ENCODE data around the gene FARP1. TPM values are rescaled to one million over a fixed set of nuclear protein-coding genes. Genes with fewer than 3 reads are reported as not detected.

Gene FARP1
- total and polyA plus RNA-seq, 10 of the 15 experiments (the other 5 are each of a cell fraction or from before 2014, with no cell fraction given) = 0.17 to 6.9 (median 0.68) TPM

- TF ChIP-seq, protein P1, sequence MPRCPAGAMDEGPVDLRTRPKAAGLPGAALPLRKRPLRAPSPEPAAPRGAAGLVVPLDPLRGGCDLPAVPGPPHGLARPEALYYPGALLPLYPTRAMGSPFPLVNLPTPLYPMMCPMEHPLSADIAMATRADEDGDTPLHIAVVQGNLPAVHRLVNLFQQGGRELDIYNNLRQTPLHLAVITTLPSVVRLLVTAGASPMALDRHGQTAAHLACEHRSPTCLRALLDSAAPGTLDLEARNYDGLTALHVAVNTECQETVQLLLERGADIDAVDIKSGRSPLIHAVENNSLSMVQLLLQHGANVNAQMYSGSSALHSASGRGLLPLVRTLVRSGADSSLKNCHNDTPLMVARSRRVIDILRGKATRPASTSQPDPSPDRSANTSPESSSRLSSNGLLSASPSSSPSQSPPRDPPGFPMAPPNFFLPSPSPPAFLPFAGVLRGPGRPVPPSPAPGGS (IDR thresholded peaks at IDR 0.05; ENCODE audit: borderline replicate concordance, insufficient read depth, low read depth, low read length, poor library complexity, severe bottlenecking) = no peak
- no peak for TF ChIP-seq BHLHE40 (IDR thresholded peaks at IDR 0.05; ENCODE audit: borderline replicate concordance in 1 of 2, low read depth in 2 of 2, low read length in 1 of 2)
- TF ChIP-seq MEF2A (IDR thresholded peaks at IDR 0.05; ENCODE audit: insufficient read depth, low read depth, low read length) = no peak
- no peak for TF ChIP-seq NBN (IDR thresholded peaks at IDR 0.05)
- no peak for TF ChIP-seq NFIC (IDR thresholded peaks at IDR 0.05; ENCODE audit: low read depth, low read length)
- TF ChIP-seq CREM (IDR thresholded peaks at IDR 0.05; ENCODE audit: low read depth) = no peak
Observed at GRCh38 chr13:98157609-98158008, 14.7 kb downstream of the FARP1 start (continued).

DNA sequence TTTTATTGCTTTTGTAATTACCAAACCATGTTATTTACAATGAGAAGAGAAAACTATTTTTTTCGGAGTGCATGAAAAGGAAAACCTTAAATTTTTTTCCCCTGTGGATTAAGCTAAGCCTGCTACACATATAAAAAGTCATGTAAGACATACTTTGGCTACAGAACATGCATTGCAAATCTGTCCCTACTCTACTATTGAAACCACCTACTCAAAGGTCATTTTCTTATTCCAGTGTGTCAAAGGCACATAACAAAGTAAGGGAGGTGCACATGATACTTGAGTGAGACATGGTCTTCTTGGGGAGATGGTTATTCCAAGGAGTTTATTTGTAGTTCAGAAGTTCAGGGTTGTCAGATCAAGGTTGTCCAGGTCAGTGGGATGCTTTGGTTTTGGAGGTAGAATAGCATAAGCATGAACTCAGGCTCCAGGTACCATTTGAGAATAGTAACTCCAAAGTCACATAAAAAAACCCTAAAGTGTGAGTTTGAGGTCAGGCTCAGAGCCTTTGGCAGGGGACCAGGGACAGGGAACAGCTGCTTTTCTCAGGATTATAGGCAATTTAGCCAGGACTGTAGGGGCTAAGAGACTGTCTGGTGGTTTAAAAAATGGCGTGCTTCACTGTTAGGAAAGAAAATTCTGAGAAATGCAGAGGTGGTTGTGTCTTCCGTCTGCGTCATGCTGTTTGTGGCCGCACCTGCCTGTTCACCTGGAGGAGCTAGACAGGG lies 15.4 kb downstream of the FARP1 start:
- POLR2A ChIA-PET = no interaction called here
- no peaks in the 10 kb centered on the region for H3K9me3 ChIP-seq (replicated peaks; ENCODE audit: control insufficient read depth, insufficient read depth, low read length)
- H2AFZ ChIP-seq (ENCODE audit: control insufficient read depth, low read depth, low read length) = no peak overlapping the region
- H3K4me3 ChIP-seq = no peak overlapping the region
- DNase-seq (ENCODE audit: low read depth, low spot score) = no peak
- in situ Hi-C loops (cut with MboI) (no loop called here), intact Hi-C loops (cut with micrococcal nuclease; ENCODE audit: unreplicated experiment) (no loop called here)
- H3K36me3 ChIP-seq (ENCODE audit: control insufficient read depth in 2 of 2, insufficient read depth in 2 of 2, low read length in 1 of 2) = no peaks in the 10 kb centered on the region
- RAD21 ChIA-PET (ENCODE audit: unreplicated experiment) = no interaction called here
- BruUV-seq (replicated peaks) = no TSS peak
- CTCF ChIA-PET = interaction anchor here (1.1 to 1.7 kb wide), 2 partner anchors 10 to 15 kb away, joined by 4 to 5 read pairs; no protein-coding TSS in a partner anchor
- no peaks in the 10 kb centered on the region for H3K27me3 ChIP-seq (replicated peaks in 1 of 2; ENCODE audit: control insufficient read depth in 2 of 2, insufficient read depth in 2 of 2, low read length in 1 of 2)
- no peaks in the 10 kb centered on the region for H3K79me2 ChIP-seq (ENCODE audit: control insufficient read depth, insufficient read depth, low read length)
- WGBS (ENCODE audit: insufficient coverage, insufficient replicate concordance, low lambda C conversion rate, missing lambda C conversion rate) = 56% methylated on average over 5 of the region's 5 CpGs
- SMC1A ChIA-PET (ENCODE audit: uncharacterized antibody, unreplicated experiment) = no interaction called here
- no peak for ATAC-seq
- no peak overlapping the region for H3K27ac ChIP-seq (ENCODE audit: control insufficient read depth, insufficient read depth)
- H3K4me2 ChIP-seq (ENCODE audit: control insufficient read depth, insufficient read depth) = no peak overlapping the region
- no peak overlapping the region for H3K9ac ChIP-seq (ENCODE audit: control insufficient read depth, insufficient read depth, low read length)
- H4K20me1 ChIP-seq (ENCODE audit: control insufficient read depth, insufficient read depth) = no peaks in the 10 kb centered on the region
- no peak for FAIRE-seq
- no peaks in the 10 kb centered on the region for H3K4me1 ChIP-seq (ENCODE audit: control insufficient read depth, insufficient read depth, low read length)
- TF ChIP-seq MAX (IDR thresholded peaks at IDR 0.05; ENCODE audit: low read depth, low read length) = no peak
- no peak for TF ChIP-seq WRNIP1 (IDR thresholded peaks at IDR 0.05; ENCODE audit: borderline replicate concordance, low read depth, low read length)
- no peak for TF ChIP-seq FOXK2 (IDR thresholded peaks at IDR 0.05)
- no peak for TF ChIP-seq RAD21 (IDR thresholded peaks at IDR 0.05; ENCODE audit: insufficient read depth, low read depth, low read length)
- TF ChIP-seq FOXM1 (IDR thresholded peaks at IDR 0.05; ENCODE audit: low read depth, low read length) = no peak
- no peak for TF ChIP-seq NR2F1 (conservative IDR thresholded peaks at IDR 0.05)
- TF ChIP-seq, protein P2, sequence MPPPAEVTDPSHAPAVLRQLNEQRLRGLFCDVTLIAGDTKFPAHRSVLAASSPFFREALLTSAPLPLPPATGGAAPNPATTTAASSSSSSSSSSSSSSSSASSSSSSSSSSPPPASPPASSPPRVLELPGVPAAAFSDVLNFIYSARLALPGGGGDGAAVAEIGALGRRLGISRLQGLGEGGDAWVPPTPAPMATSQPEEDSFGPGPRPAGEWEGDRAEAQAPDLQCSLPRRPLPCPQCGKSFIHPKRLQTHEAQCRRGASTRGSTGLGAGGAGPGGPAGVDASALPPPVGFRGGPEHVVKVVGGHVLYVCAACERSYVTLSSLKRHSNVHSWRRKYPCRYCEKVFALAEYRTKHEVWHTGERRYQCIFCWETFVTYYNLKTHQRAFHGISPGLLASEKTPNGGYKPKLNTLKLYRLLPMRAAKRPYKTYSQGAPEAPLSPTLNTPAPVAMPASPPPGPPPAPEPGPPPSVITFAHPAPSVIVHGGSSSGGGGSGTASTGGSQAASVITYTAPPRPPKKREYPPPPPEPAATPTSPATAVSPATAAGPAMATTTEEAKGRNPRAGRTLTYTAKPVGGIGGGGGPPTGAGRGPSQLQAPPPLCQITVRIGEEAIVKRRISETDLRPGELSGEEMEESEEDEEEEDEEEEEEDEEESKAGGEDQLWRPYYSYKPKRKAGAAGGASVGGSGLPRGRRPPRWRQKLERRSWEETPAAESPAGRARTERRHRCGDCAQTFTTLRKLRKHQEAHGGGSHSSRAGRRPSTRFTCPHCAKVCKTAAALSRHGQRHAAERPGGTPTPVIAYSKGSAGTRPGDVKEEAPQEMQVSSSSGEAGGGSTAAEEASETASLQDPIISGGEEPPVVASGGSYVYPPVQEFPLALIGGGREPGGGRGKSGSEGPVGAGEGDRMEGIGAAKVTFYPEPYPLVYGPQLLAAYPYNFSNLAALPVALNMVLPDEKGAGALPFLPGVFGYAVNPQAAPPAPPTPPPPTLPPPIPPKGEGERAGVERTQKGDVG (CRISPR knock-in tag; IDR thresholded peaks at IDR 0.05) = no peak
- TF ChIP-seq, protein P3, sequence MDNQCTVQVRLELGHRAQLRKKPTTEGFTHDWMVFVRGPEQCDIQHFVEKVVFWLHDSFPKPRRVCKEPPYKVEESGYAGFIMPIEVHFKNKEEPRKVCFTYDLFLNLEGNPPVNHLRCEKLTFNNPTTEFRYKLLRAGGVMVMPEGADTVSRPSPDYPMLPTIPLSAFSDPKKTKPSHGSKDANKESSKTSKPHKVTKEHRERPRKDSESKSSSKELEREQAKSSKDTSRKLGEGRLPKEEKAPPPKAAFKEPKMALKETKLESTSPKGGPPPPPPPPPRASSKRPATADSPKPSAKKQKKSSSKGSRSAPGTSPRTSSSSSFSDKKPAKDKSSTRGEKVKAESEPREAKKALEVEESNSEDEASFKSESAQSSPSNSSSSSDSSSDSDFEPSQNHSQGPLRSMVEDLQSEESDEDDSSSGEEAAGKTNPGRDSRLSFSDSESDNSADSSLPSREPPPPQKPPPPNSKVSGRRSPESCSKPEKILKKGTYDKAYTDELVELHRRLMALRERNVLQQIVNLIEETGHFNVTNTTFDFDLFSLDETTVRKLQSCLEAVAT (IDR thresholded peaks at IDR 0.05) = no peak
- no peak for TF ChIP-seq SUPT20H (IDR thresholded peaks at IDR 0.05; ENCODE audit: borderline replicate concordance, control insufficient read depth, low read depth, low read length)
- no peak for TF ChIP-seq GATAD2B (conservative IDR thresholded peaks at IDR 0.05; ENCODE audit: low read depth)
